Gastroesophageal sphincter (tissue), 4 donors: Measurements from ENCODE around the gene FBXO44. TPM values are rescaled to one million over a fixed set of nuclear protein-coding genes. Genes with fewer than 3 reads are reported as not detected.

Source experiments
- ATAC-seq: fragments of 150-250 bp; one replicate; pipeline ENCODE4 v1.9.1; 2016; ENCODE audit warnings: mild to moderate bottlenecking, moderate library complexity
- H3K27ac ChIP-seq, 4 donors: fragments of 200-600 bp; sonication (generic) in 3 of 4; 1 replicate in 3 of 4; 2 replicates in 1 of 4; pipeline ENCODE4 v1.5.1; 2016 to 2019
- H3K27me3 ChIP-seq: fragments of 200-600 bp; sonication (generic); one replicate; pipeline ENCODE4 v1.5.1; 2019
- H3K36me3 ChIP-seq, 2 donors: fragments of 200-600 bp; sonication (generic); one replicate each; pipeline ENCODE4 v1.5.1; 2019; ENCODE audit warnings: control low read depth in 1 of 2
- H3K4me1 ChIP-seq, 3 donors: fragments of 200-600 bp; sonication (generic); 1 replicate in 2 of 3; 2 replicates in 1 of 3; pipeline ENCODE4 v1.5.1; 2016 to 2019; ENCODE audit warnings: control low read depth in 2 of 3
- H3K4me3 ChIP-seq, 2 donors: fragments of 200-600 bp; sonication (generic); one replicate each; pipeline ENCODE4 v1.5.1; 2019; ENCODE audit warnings: mild to moderate bottlenecking in 1 of 2, moderate library complexity in 1 of 2
- H3K9me3 ChIP-seq, 3 donors: fragments of 200-600 bp; sonication (generic); one replicate each; pipeline ENCODE4 v1.5.1; 2017 to 2019; ENCODE audit warnings: control low read depth in 2 of 3
- EP300 ChIP-seq: sonication (generic); formaldehyde crosslinking; IDR thresholded peaks from one replicate; pipeline ENCODE4 v1.6.1; 2017; ENCODE audit warnings: antibody characterized with exemption, mild to moderate bottlenecking
- POLR2A ChIP-seq, 2 donors: fragments of 450-650 bp; IDR thresholded peaks; one replicate each; pipeline ENCODE4 v1.6.1; 2017; ENCODE audit warnings: antibody characterized with exemption in 2 of 2, mild to moderate bottlenecking in 2 of 2, moderate library complexity in 1 of 2
- POLR2AphosphoS5 ChIP-seq: sonication (generic); formaldehyde crosslinking; IDR thresholded peaks from one replicate; pipeline ENCODE4 v1.6.1; 2017; ENCODE audit warnings: antibody characterized with exemption
- WGBS, 2 donors: methylation state at CpG; one replicate each; pipeline ENCODE4 v1.1.5; 2018; ENCODE audit warnings: low coverage in 1 of 2; 5-methylcytosine and 5-hydroxymethylcytosine counted together
- total RNA-seq, 4 donors: library from RNA; depleted of rRNA; stranded (reverse); fragments of >200 nt; gene quantifications; one replicate each; pipeline ENCODE4 v1.1.0, GENCODE V29; 2016
- TF ChIP-seq, protein P1 (sequence below), 4 experiments: fragments of 200-600 bp in 2 of 4; fragments of 450-650 bp in 2 of 4; sonication (generic) in 1 of 4; IDR thresholded peaks; one replicate each; pipeline ENCODE4 v1.5.1; 2017 to 2019; ENCODE audit warnings: antibody characterized with exemption in 4 of 4, mild to moderate bottlenecking in 2 of 4, moderate library complexity in 2 of 4

Gene FBXO44
- total RNA-seq, 4 donors from 2014 or later: 10.5 to 22.9 (median 17.2) TPM

DNA sequence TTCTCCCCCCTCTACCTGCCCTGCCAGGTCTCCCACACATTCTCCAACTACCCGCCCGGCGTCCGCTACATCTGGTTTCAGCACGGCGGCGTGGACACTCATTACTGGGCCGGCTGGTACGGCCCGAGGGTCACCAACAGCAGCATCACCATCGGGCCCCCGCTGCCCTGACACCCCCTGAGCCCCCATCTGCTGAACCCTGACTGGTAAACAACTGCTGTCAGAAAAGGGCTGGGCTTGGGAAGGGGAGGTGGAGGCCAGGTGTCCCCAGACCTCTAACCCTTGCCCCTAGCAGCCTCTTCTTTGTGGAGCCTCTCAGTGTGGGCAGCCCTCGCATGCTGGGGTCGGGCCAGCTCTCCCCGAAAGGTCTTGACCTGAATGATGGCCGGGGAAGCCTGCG, 6.4 kb downstream of the FBXO44 start:
- Histone ChIP-seq H3K4me1 (peaks cover 0 to 16% (median 4%) of the 10 kb centered on the region in 3 donors), H3K9me3 (no peaks in the 10 kb centered on the region), H3K36me3 (peaks cover 0 to 63% of the 10 kb centered on the region in 2 donors), H3K27ac (no peak overlapping the region), H3K4me3 (no peak overlapping the region), H3K27me3 (no peaks in the 10 kb centered on the region)
- WGBS, 2 donors: 86% methylated on average over 5 of the region's 17 CpGs; no CpG with 5 or more reads in 1 of the 2 donors
- no peak for TF ChIP-seq POLR2AphosphoS5
- TF ChIP-seq, protein P1, sequence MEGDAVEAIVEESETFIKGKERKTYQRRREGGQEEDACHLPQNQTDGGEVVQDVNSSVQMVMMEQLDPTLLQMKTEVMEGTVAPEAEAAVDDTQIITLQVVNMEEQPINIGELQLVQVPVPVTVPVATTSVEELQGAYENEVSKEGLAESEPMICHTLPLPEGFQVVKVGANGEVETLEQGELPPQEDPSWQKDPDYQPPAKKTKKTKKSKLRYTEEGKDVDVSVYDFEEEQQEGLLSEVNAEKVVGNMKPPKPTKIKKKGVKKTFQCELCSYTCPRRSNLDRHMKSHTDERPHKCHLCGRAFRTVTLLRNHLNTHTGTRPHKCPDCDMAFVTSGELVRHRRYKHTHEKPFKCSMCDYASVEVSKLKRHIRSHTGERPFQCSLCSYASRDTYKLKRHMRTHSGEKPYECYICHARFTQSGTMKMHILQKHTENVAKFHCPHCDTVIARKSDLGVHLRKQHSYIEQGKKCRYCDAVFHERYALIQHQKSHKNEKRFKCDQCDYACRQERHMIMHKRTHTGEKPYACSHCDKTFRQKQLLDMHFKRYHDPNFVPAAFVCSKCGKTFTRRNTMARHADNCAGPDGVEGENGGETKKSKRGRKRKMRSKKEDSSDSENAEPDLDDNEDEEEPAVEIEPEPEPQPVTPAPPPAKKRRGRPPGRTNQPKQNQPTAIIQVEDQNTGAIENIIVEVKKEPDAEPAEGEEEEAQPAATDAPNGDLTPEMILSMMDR (IDR thresholded peaks at IDR 0.05): no peak
- no peak for TF ChIP-seq EP300
- no peak for TF ChIP-seq POLR2A (IDR thresholded peaks at IDR 0.05)
- no peak for ATAC-seq

DNA sequence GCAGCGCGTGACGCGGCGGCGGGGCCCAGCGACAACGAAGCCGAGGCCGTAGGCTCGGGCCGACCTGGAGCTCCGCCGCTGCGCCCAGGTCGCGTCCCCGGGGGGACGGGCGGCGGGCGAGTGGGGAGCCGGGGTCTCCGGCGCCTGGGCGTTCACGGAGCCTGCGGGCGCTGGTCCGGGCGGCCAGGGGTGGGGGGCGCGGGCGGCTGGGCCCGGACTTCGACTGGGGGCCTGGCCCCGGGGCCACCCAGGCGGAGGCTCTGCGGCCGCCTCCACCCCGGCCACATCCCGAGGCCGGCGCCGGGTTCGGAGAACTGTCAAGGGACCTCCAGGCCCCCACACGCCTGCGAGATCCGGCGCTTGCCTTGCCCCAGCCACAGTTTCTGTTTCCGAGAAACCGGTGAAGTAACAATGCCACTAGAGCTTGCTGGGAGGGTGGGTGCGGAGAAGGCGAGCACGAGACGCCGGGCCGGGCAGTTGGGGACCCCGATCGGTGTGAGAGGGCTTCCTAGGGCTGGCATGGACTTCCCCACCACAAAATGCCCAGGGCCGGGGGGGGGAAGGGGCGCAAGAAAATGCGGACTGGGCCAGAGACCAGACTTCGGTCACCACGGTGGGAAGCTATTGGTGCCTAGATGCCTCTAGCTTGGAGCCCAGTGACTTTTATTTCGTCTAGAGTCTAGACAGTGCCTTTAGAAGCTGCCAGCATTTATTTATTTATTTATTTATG, 9.8 kb downstream of the FBXO44 start:
- no peaks in the 10 kb centered on the region for H3K27me3 ChIP-seq
- ATAC-seq: peak; percentile 52
- peaks cover 0 to 16% (median 4%) of the 10 kb centered on the region in 3 donors for H3K4me1 ChIP-seq
- WGBS, 2 donors: 0% methylated on average over 6 of the region's 66 CpGs; no CpG with 5 or more reads in 1 of the 2 donors
- peaks cover 0 to 42% of the 10 kb centered on the region in 2 donors for H3K36me3 ChIP-seq
- H3K27ac ChIP-seq: peak overlapping the region; percentile 57 to 94 (median 90)
- peak overlapping the region; percentile 56 to 81 for H3K4me3 ChIP-seq
- TF ChIP-seq, protein P1 (IDR thresholded peaks at IDR 0.05): peak in 1 of 4 experiments; percentile 2
- no peak for TF ChIP-seq POLR2AphosphoS5
- peak in 1 of 2 donors; percentile 11 for TF ChIP-seq POLR2A (IDR thresholded peaks at IDR 0.05)
- H3K9me3 ChIP-seq: no peaks in the 10 kb centered on the region

DNA sequence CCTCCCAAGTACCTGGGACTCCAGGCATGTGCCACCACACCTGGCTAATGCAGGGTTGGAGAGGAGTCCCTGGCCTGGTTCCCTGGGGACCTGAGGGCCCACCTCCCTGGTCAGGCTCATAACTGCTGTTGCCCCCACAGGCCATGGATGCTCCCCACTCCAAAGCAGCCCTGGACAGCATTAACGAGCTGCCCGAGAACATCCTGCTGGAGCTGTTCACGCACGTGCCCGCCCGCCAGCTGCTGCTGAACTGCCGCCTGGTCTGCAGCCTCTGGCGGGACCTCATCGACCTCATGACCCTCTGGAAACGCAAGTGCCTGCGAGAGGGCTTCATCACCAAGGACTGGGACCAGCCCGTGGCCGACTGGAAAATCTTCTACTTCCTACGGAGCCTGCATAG, 13.8 kb downstream of the FBXO44 start:
- Histone ChIP-seq H3K36me3 (peaks cover 0 to 50% of the 10 kb centered on the region in 2 donors), H3K27ac (no peak overlapping the region), H3K4me3 (no peak overlapping the region), H3K4me1 (peaks cover 0 to 15% (median 4%) of the 10 kb centered on the region in 3 donors), H3K27me3 (no peaks in the 10 kb centered on the region), H3K9me3 (no peaks in the 10 kb centered on the region)
- WGBS, 2 donors: 87% methylated on average over 3 of the region's 14 CpGs; no CpG with 5 or more reads in 1 of the 2 donors
- no peak for ATAC-seq
- TF ChIP-seq, protein P1 (IDR thresholded peaks at IDR 0.05): no peak
- TF ChIP-seq POLR2AphosphoS5 (no peak), EP300 (no peak), POLR2A (IDR thresholded peaks at IDR 0.05) (no peak)

DNA sequence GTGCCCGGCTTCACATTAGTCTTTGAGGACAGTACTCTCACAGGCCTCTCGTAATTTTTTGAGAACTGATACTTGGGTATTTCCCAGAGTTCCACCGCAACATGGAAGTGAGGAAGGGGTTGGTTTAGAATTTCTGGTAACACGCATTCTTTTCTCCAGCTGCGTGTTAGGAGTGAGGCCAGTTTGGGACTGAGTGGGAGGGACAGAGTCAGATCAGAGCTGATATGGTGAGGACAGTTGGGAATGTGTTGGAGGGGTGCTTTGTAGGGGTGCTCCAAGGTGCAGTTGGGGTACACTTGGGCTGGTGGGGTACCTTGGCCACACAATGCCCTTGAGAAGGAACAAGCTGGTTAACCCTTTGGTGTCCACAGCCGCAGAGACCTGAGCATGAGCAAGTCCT, 16.1 kb downstream of the FBXO44 start:
- TF ChIP-seq POLR2A (IDR thresholded peaks at IDR 0.05): no peak
- TF ChIP-seq POLR2AphosphoS5: no peak
- TF ChIP-seq EP300: no peak
- TF ChIP-seq, protein P1 (IDR thresholded peaks at IDR 0.05): no peak
- WGBS, 2 donors: 65 to 80% methylated on average over 3 to 4 of the region's 6 CpGs
- H3K9me3 ChIP-seq: no peaks in the 10 kb centered on the region
- H3K4me3 ChIP-seq: no peak overlapping the region
- H3K27me3 ChIP-seq: no peaks in the 10 kb centered on the region
- no peaks in the 10 kb centered on the region for H3K4me1 ChIP-seq
- H3K27ac ChIP-seq: no peak overlapping the region
- H3K36me3 ChIP-seq: peaks cover 0 to 72% of the 10 kb centered on the region in 2 donors
- no peak for ATAC-seq

DNA sequence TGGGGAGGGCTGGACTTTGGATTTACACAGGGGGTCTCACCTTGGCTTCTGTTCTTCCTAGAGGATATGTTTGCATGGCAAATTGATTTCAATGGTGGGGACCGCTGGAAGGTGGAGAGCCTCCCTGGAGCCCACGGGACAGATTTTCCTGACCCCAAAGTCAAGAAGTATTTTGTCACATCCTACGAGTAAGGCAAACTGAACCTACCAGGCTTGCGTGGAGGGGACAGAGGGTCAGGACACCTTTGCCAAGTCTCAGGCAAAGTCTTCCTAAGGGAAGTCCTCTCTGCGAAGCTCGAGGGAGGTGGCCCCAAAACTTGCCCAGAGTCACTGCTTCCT, 16.5 kb downstream of the FBXO44 start:
- no peak overlapping the region for H3K4me3 ChIP-seq
- peaks cover 0 to 77% of the 10 kb centered on the region in 2 donors for H3K36me3 ChIP-seq
- H3K27ac ChIP-seq: no peak overlapping the region
- no peaks in the 10 kb centered on the region for H3K9me3 ChIP-seq
- ATAC-seq: no peak
- TF ChIP-seq, protein P1 (IDR thresholded peaks at IDR 0.05): no peak
- TF ChIP-seq POLR2A (IDR thresholded peaks at IDR 0.05) (no peak), EP300 (no peak), POLR2AphosphoS5 (no peak)
- H3K4me1 ChIP-seq: no peaks in the 10 kb centered on the region
- WGBS, 2 donors: 83% methylated on average over 1 of the region's 6 CpGs; no CpG with 5 or more reads in 1 of the 2 donors
- no peaks in the 10 kb centered on the region for H3K27me3 ChIP-seq
